ENCODE measurements around the gene MARCOL.

Gene MARCOL, protein sequence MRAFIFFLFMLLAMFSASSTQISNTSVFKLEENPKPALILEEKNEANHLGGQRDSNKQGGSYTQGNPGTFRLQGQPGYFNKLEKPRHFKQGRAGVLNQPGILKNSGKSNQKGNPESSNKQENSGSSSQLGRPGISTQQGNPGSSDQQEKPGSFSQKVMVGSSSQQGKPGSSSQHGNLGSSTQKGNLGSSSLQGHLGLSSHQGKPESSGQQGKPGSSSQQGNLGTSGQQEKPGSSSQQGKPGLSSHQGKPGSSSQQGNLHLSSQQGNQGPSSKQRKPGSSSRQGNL

DNA sequence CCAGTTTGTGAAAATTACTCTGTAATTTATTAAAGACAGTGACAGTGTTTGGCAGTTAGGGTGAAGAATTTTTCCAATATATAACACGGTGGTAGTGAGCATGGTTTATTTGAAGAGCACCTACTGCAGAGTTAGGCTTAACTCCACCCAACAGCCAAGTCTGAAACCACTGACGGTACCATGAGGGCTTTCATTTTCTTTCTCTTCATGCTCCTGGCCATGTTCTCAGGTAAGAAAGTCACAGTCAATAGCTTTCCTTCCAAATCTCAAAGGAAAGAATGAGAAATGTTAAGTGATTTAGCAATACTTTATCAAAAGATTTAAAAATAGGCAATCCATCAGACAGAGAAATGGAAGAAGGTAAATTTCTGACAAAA is at the start of gene MARCOL:
Gene MARCOL (plus strand): TSS at position 108 of the 377 bp plus-strand sequence. CDS start 73 bp downstream, at position 181.
- no peaks in the 10 kb centered on the region for H3K36me3 ChIP-seq (ENCODE audit: insufficient read depth, insufficient read length, low read length)
- no peak within 1 kb of the TSS for H3K4me3 ChIP-seq (ENCODE audit: insufficient read length, low read depth)
- H3K9ac ChIP-seq (ENCODE audit: insufficient read length, low read depth): no peak within 1 kb of the TSS
- H3K9me3 ChIP-seq (ENCODE audit: insufficient read depth, low read length): no peaks in the 10 kb centered on the region
- no peak for TF ChIP-seq ZNF274 (IDR thresholded peaks at IDR 0.05; ENCODE audit: low read depth, low read length)
- TF ChIP-seq SUZ12 (IDR thresholded peaks at IDR 0.05; ENCODE audit: extremely low read depth, insufficient read depth, insufficient read length): no peak
- TF ChIP-seq YY1 (IDR thresholded peaks at IDR 0.05; ENCODE audit: insufficient read depth, insufficient read length): no peak
- no peak for DNase-seq (ENCODE audit: low read depth, low spot score)
- H3K4me1 ChIP-seq (ENCODE audit: insufficient read depth, insufficient read length): no peaks in the 10 kb centered on the region
- H3K27me3 ChIP-seq (ENCODE audit: insufficient read depth, insufficient read length): no peaks in the 10 kb centered on the region

DNA sequence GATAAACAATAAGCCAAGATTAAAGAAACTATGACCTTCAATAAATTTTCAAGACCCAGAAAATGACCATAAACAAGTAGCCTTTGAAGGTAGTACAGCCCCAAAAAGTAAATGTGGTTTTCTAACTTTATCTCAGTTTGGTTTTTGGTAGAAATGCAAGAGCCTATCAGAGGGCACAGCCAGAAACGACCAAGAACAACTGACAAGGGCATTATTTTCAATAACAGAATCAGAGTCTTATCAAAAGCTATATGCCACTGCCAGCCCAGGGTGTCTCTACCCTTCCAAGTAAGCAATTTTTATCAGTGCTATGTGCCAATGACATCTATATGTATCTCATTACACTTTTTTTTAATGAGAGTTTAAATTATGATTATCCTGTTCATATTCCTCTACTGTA is 47.3 kb upstream of the MARCOL start:
- no peak for DNase-seq (ENCODE audit: low read depth, low spot score)
- TF ChIP-seq ZNF274 (IDR thresholded peaks at IDR 0.05; ENCODE audit: low read depth, low read length): no peak
- no peak for TF ChIP-seq YY1 (IDR thresholded peaks at IDR 0.05; ENCODE audit: insufficient read depth, insufficient read length)
- TF ChIP-seq SUZ12 (IDR thresholded peaks at IDR 0.05; ENCODE audit: extremely low read depth, insufficient read depth, insufficient read length): no peak
- H3K36me3 ChIP-seq (ENCODE audit: insufficient read depth, insufficient read length, low read length): no peaks in the 10 kb centered on the region
- no peak overlapping the region for H3K4me3 ChIP-seq (ENCODE audit: insufficient read length, low read depth)
- no peaks in the 10 kb centered on the region for H3K27me3 ChIP-seq (ENCODE audit: insufficient read depth, insufficient read length)
- no peak overlapping the region for H3K9ac ChIP-seq (ENCODE audit: insufficient read length, low read depth)
- H3K4me1 ChIP-seq (ENCODE audit: insufficient read depth, insufficient read length): no peaks in the 10 kb centered on the region
- no peaks in the 10 kb centered on the region for H3K9me3 ChIP-seq (ENCODE audit: insufficient read depth, low read length)

DNA sequence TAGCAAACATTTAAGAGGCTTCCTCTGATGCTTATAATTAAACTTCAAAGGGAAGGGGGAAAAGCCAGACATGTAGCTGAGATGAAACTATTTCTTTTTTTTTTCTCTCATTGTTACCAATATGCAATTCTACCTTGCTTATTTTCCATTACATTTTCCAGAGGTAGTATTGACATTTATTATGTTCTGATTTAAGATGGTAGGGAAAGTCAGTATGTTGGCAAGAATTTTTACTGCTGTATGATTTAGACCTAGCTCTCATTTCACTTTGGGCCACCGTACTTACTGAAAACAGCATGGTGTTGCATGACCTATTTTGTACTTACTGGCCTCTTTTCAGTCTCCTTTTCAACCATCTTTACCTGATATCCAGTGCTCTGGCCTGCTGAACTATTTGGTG is 45.1 kb upstream of the MARCOL start:
- TF ChIP-seq SUZ12 (IDR thresholded peaks at IDR 0.05; ENCODE audit: extremely low read depth, insufficient read depth, insufficient read length) (no peak), ZNF274 (IDR thresholded peaks at IDR 0.05; ENCODE audit: low read depth, low read length) (no peak), YY1 (IDR thresholded peaks at IDR 0.05; ENCODE audit: insufficient read depth, insufficient read length) (no peak)
- H3K9me3 ChIP-seq (ENCODE audit: insufficient read depth, low read length): no peaks in the 10 kb centered on the region
- H3K4me3 ChIP-seq (ENCODE audit: insufficient read length, low read depth): no peak overlapping the region
- no peaks in the 10 kb centered on the region for H3K36me3 ChIP-seq (ENCODE audit: insufficient read depth, insufficient read length, low read length)
- no peaks in the 10 kb centered on the region for H3K27me3 ChIP-seq (ENCODE audit: insufficient read depth, insufficient read length)
- H3K9ac ChIP-seq (ENCODE audit: insufficient read length, low read depth): no peak overlapping the region
- no peak for DNase-seq (ENCODE audit: low read depth, low spot score)
- H3K4me1 ChIP-seq (ENCODE audit: insufficient read depth, insufficient read length): no peaks in the 10 kb centered on the region

DNA sequence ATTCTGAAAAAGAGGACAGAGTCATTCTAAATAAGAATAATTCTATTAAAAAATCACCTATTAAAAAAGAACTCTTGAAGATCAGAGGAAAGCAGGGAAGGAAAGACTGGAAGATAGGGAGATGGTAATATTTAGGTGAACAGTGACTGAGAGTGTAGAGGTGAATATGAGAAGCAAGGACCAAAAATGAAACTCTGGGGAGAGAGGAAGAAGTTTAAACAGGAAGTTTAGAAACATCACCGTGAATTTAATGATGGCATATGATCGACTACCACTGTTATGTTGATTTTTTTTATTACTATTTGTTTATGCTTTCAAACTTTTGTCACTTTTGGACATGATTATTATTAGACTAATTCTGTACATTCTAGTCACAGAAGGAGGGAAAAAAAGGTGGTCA is 37.2 kb upstream of the MARCOL start:
- no peak for TF ChIP-seq SUZ12 (IDR thresholded peaks at IDR 0.05; ENCODE audit: extremely low read depth, insufficient read depth, insufficient read length)
- no peak for TF ChIP-seq ZNF274 (IDR thresholded peaks at IDR 0.05; ENCODE audit: low read depth, low read length)
- no peak for TF ChIP-seq YY1 (IDR thresholded peaks at IDR 0.05; ENCODE audit: insufficient read depth, insufficient read length)

DNA sequence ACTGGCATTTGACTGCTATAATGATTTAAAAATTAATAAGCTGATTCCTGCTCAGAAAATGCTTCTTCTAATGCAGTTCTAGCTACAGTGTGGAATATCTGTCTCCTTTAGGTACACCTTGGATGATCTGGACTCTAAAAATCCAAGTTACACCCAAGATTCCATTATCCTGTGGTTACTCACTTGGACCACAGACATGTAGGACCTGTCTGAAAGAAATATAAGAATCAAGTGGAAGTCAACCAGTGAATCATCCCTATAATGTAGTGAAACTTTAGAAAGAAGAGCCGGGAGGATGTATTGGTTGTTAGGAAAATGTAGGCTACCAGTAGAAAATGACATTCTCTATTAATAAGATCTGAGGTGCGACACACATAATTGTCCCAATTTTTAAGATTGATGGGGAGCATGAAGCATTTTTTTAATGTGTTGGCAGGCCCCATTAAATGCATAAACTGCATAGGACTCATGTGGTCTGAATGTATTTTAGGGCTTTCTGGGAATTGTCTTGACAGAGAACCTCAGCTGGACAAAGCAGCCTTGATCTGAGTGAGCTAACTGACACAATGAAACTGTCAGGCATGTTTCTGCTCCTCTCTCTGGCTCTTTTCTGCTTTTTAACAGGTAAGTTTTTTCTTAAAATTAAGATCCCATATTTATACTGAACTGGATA is 35.7 kb upstream of the MARCOL start, which contains the start of gene SPINK6:
Gene SPINK6 (plus strand): TSS at position 512 of the 673 bp plus-strand sequence. CDS start 55 bp downstream, at position 567.
- no peak for DNase-seq (ENCODE audit: low read depth, low spot score)
- no peak within 1 kb of the TSS for H3K4me3 ChIP-seq (ENCODE audit: insufficient read length, low read depth)

More for the DNA sequence above, 37.2 kb upstream of the MARCOL start:
- Histone ChIP-seq H3K9me3 (ENCODE audit: insufficient read depth, low read length) (no peaks in the 10 kb centered on the region), H3K9ac (ENCODE audit: insufficient read length, low read depth) (no peak overlapping the region), H3K4me1 (ENCODE audit: insufficient read depth, insufficient read length) (no peaks in the 10 kb centered on the region), H3K4me3 (ENCODE audit: insufficient read length, low read depth) (no peak overlapping the region), H3K36me3 (ENCODE audit: insufficient read depth, insufficient read length, low read length) (no peaks in the 10 kb centered on the region), H3K27me3 (ENCODE audit: insufficient read depth, insufficient read length) (no peaks in the 10 kb centered on the region)
- DNase-seq (ENCODE audit: low read depth, low spot score): no peak

DNA sequence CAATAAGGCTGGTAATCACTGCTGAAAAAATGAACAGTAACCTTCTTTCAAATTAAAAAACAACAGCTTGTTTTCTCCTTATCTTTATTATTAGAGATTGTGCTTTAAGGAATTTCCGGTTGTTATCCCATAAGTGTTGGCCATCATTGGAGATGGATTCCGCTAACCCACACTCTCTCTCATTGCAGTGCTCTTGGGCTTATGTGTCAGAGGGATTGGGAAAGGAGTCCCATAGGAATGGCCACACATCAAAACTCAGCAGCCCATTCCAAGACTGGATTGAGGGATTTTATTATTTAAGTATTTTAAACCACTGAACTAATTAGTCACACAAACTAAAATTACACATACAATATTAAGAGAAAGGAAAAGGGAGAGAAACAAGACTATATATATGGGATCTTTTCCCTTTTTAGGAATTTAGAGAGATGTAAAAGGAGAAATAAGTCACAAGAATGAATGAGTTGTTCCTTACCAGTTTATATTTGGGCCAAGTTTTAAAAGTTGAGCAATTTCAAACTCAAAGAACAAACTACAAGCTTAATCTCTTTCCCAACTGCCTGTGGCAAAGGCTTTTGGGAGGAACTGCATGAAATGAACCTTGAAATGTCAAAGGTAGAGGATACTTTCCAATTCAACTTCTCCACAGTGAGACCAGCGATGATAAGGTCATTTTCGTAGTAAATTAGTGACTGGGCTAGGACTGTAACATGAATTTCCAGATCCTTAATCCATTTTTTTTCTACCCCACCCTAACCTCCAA is 33.1 kb upstream of the MARCOL start:
- Histone ChIP-seq H3K27me3 (ENCODE audit: insufficient read depth, insufficient read length) (no peaks in the 10 kb centered on the region), H3K4me1 (ENCODE audit: insufficient read depth, insufficient read length) (no peaks in the 10 kb centered on the region), H3K36me3 (ENCODE audit: insufficient read depth, insufficient read length, low read length) (no peaks in the 10 kb centered on the region), H3K4me3 (ENCODE audit: insufficient read length, low read depth) (no peak overlapping the region), H3K9me3 (ENCODE audit: insufficient read depth, low read length) (no peaks in the 10 kb centered on the region), H3K9ac (ENCODE audit: insufficient read length, low read depth) (no peak overlapping the region)
- no peak for DNase-seq (ENCODE audit: low read depth, low spot score)
- no peak for TF ChIP-seq ZNF274 (IDR thresholded peaks at IDR 0.05; ENCODE audit: low read depth, low read length)
- no peak for TF ChIP-seq SUZ12 (IDR thresholded peaks at IDR 0.05; ENCODE audit: extremely low read depth, insufficient read depth, insufficient read length)
- TF ChIP-seq YY1 (IDR thresholded peaks at IDR 0.05; ENCODE audit: insufficient read depth, insufficient read length): no peak

More for the DNA sequence above, 35.7 kb upstream of the MARCOL start, which contains the start of gene SPINK6:
- no peak within 1 kb of the TSS for H3K9ac ChIP-seq (ENCODE audit: insufficient read length, low read depth)
- TF ChIP-seq ZNF274 (IDR thresholded peaks at IDR 0.05; ENCODE audit: low read depth, low read length) (no peak), SUZ12 (IDR thresholded peaks at IDR 0.05; ENCODE audit: extremely low read depth, insufficient read depth, insufficient read length) (no peak), YY1 (IDR thresholded peaks at IDR 0.05; ENCODE audit: insufficient read depth, insufficient read length) (no peak)
- H3K27me3 ChIP-seq (ENCODE audit: insufficient read depth, insufficient read length): no peaks in the 10 kb centered on the region
- no peaks in the 10 kb centered on the region for H3K9me3 ChIP-seq (ENCODE audit: insufficient read depth, low read length)
- H3K4me1 ChIP-seq (ENCODE audit: insufficient read depth, insufficient read length): no peaks in the 10 kb centered on the region
- no peaks in the 10 kb centered on the region for H3K36me3 ChIP-seq (ENCODE audit: insufficient read depth, insufficient read length, low read length)
